Transverse colon (tissue), 4 donors: ENCODE measurements around the gene USP20. TPM values are rescaled to one million over a fixed set of nuclear protein-coding genes. Genes with fewer than 3 reads are reported as not detected.

ENCODE experiments used
- DNase-seq: peaks from one replicate; pipeline ENCODE4 v3.0.0-alpha.2; 2019
- H3K27ac ChIP-seq, 4 donors: fragments of 200-600 bp; sonication (generic); 2 replicates each; pipeline ENCODE4 v1.5.1; 2016 to 2018; ENCODE audit warnings: inconsistent platforms in 4 of 4
- H3K27me3 ChIP-seq: fragments of 200-600 bp; sonication (generic); 2 replicates; pipeline ENCODE4 v1.5.1; 2017; ENCODE audit warnings: inconsistent platforms
- H3K36me3 ChIP-seq, 4 donors: fragments of 200-600 bp; sonication (generic); 2 replicates each; pipeline ENCODE4 v1.5.1; 2017 to 2019; ENCODE audit warnings: inconsistent platforms in 4 of 4
- H3K4me1 ChIP-seq, 4 donors: fragments of 200-600 bp; sonication (generic); 2 replicates each; pipeline ENCODE4 v1.5.1; 2017 to 2020; ENCODE audit warnings: inconsistent platforms in 4 of 4
- H3K4me3 ChIP-seq, 4 donors: fragments of 200-600 bp; sonication (generic); 1 replicate in 1 of 4; 2 replicates in 3 of 4; pipeline versions ENCODE4 v1.5.1 to v1.6.1; 2017 to 2019; ENCODE audit warnings: inconsistent platforms in 4 of 4
- H3K9me3 ChIP-seq, 2 donors: fragments of 200-600 bp; sonication (generic); 2 replicates each; pipeline ENCODE4 v1.5.1; 2017 to 2019; ENCODE audit warnings: inconsistent platforms in 2 of 2
- CTCF ChIP-seq, 5 experiments: fragments of 200-600 bp in 3 of 5; fragments of 450-650 bp in 2 of 5; sonication (generic) in 3 of 5; IDR thresholded peaks; 1 replicate in 2 of 5; 2 replicates in 3 of 5; pipeline ENCODE4 v1.5.1; 2016 to 2017; ENCODE audit warnings: antibody characterized with exemption in 5 of 5, inconsistent platforms in 3 of 5, mild to moderate bottlenecking in 2 of 5, moderate library complexity in 1 of 5
- EP300 ChIP-seq: sonication (generic); formaldehyde crosslinking; IDR thresholded peaks from one replicate; pipeline ENCODE4 v1.6.1; 2017; ENCODE audit warnings: antibody characterized with exemption, low read depth
- POLR2A ChIP-seq: fragments of 450-650 bp; IDR thresholded peaks from one replicate; pipeline ENCODE4 v1.6.1; 2016; ENCODE audit warnings: antibody characterized with exemption, mild to moderate bottlenecking, moderate library complexity
- POLR2AphosphoS5 ChIP-seq, 3 donors: sonication (generic); formaldehyde crosslinking; IDR thresholded peaks; one replicate each; pipeline ENCODE4 v1.6.1; 2016; ENCODE audit warnings: antibody characterized with exemption in 3 of 3
- WGBS, 2 donors: methylation state at CpG; one replicate each; pipeline ENCODE4 v1.1.5; 2018; ENCODE audit warnings: low coverage in 1 of 2; 5-methylcytosine and 5-hydroxymethylcytosine counted together
- in situ Hi-C, 4 donors: fragments of 200-750 bp; cut with MboI; loops; one replicate each; pipeline versions ENCODE4 v1.15.0 to v1.15.1; 2017; ENCODE audit warnings: low sequenced_read_pairs in 3 of 4, low pct_ligation_motif_present in 1 of 4, low pct_unique_long_range_greater_than_20kb in 1 of 4
- intact Hi-C: fragments of 100-400 bp; cut with DNase I; formaldehyde crosslinking; loops from one replicate; pipeline ENCODE4 v1.15.1; 2023; ENCODE audit warnings: low total_unique reads
- total RNA-seq, 4 donors: library from RNA; depleted of rRNA; stranded (reverse); fragments of >200 nt; gene quantifications; one replicate each; pipeline ENCODE4 v1.1.0, GENCODE V29; 2016

The USP20 gene
- total RNA-seq, 4 donors from 2014 or later = 18.3 to 40.0 (median 25.3) TPM

- Histone ChIP-seq H3K27ac (no peak overlapping the region), H3K4me3 (no peak overlapping the region), H3K36me3 (peaks cover 0 to 4% (median 0%) of the 10 kb centered on the region in 4 donors), H3K9me3 (no peaks in the 10 kb centered on the region), H3K27me3 (no peaks in the 10 kb centered on the region), H3K4me1 (peaks cover 12 to 22% (median 16%) of the 10 kb centered on the region in 4 donors)
- in situ Hi-C loops = loop anchor here in 3 of 4 donors (25.0 kb wide), 2 partner anchors 157 to 357 kb away; partner anchors contain the start of gene FNBP1 (in 2 of the 3)
- intact Hi-C loops = loop anchor here (10.0 kb wide), 2 partner anchors 355 to 455 kb away; no protein-coding TSS in a partner anchor
- TF ChIP-seq EP300 = no peak
- TF ChIP-seq POLR2A = no peak
- no peak for TF ChIP-seq POLR2AphosphoS5 (IDR thresholded peaks at IDR 0.05)
- TF ChIP-seq CTCF (IDR thresholded peaks at IDR 0.05) = no peak
- WGBS, 2 donors = 90% methylated on average over 25 of the region's 31 CpGs; no CpG with 5 or more reads in 1 of the 2 donors
- DNase-seq = no peak
Observed at GRCh38 chr9:129879991-129880653, 44.9 kb downstream of the USP20 start.

GRCh38 chr9:129880654-129881546, 45.6 kb downstream of the USP20 start:
- Histone ChIP-seq H3K9me3 (no peaks in the 10 kb centered on the region), H3K36me3 (no peaks in the 10 kb centered on the region), H3K4me3 (no peak overlapping the region), H3K27me3 (no peaks in the 10 kb centered on the region), H3K4me1 (peaks cover 16 to 28% (median 22%) of the 10 kb centered on the region in 4 donors), H3K27ac (peak overlapping the region in 2 of 4 donors; percentile 35 to 37)
- intact Hi-C loops = loop anchor here (10.0 kb wide), 1 partner anchor 354 kb away; no protein-coding TSS in a partner anchor
- WGBS, 2 donors = 75% methylated on average over 28 of the region's 28 CpGs; no CpG with 5 or more reads in 1 of the 2 donors
- no peak for TF ChIP-seq POLR2AphosphoS5 (IDR thresholded peaks at IDR 0.05)
- TF ChIP-seq POLR2A = no peak
- no peak for TF ChIP-seq EP300
- no peak for TF ChIP-seq CTCF (IDR thresholded peaks at IDR 0.05)
- DNase-seq = no peak
- in situ Hi-C loops = loop anchor here in 3 of 4 donors (25.0 kb wide), 2 partner anchors 156 to 356 kb away; partner anchors contain the start of gene FNBP1 (in 2 of the 3)

- peak overlapping the region in 2 of 4 donors; percentile 35 to 37 for H3K27ac ChIP-seq
- in situ Hi-C loops = loop anchor here in 3 of 4 donors (25.0 kb wide), 2 partner anchors 156 to 356 kb away; partner anchors contain the start of gene FNBP1 (in 2 of the 3)
- no peaks in the 10 kb centered on the region for H3K36me3 ChIP-seq
- H3K4me1 ChIP-seq = peaks cover 23 to 37% (median 30%) of the 10 kb centered on the region in 4 donors
- no peaks in the 10 kb centered on the region for H3K9me3 ChIP-seq
- WGBS, 2 donors = 91% methylated on average over 19 of the region's 19 CpGs; no CpG with 5 or more reads in 1 of the 2 donors
- intact Hi-C loops = loop anchor here (10.0 kb wide), 1 partner anchor 353 kb away; no protein-coding TSS in a partner anchor
- no peak for DNase-seq
- no peak for TF ChIP-seq POLR2AphosphoS5 (IDR thresholded peaks at IDR 0.05)
- TF ChIP-seq POLR2A = no peak
- no peak for TF ChIP-seq CTCF (IDR thresholded peaks at IDR 0.05)
- TF ChIP-seq EP300 = no peak
- H3K27me3 ChIP-seq = no peaks in the 10 kb centered on the region
- H3K4me3 ChIP-seq = no peak overlapping the region
Observed at GRCh38 chr9:129881547-129882324, 46.5 kb downstream of the USP20 start.
